Endothelial cell of umbilical vein (primary cell): ENCODE measurements around the gene ACSF3. TPM values are rescaled to one million over a fixed set of nuclear protein-coding genes. Genes with fewer than 3 reads are reported as not detected.

ENCODE experiments used
- BruUV-seq: library from RNA; stranded (reverse); fragments of 400-500 nt; replicated peaks from 2 replicates; lab custom pipeline; 2021; lab: Mats Ljungman, UMichigan
- CTCF ChIA-PET: fragments of 300-600, 350-600 bp; sonication (Branson Sonifier 250); formaldehyde crosslinking; loops from one replicate; lab custom pipeline; 2021; ENCODE audit warnings: antibody characterized with exemption, inconsistent platforms; lab: Charles Lee
- POLR2A ChIA-PET: fragments of 300-600, 350-600 bp; sonication (Branson Sonifier 250); formaldehyde crosslinking; loops from one replicate; lab custom pipeline; 2021; ENCODE audit warnings: antibody characterized with exemption, inconsistent platforms; lab: Charles Lee
- DNase-seq: peaks from one replicate; pipeline ENCODE4 v3.0.0-alpha.2; 2011; ENCODE audit warnings: low read depth, low spot score
- FAIRE-seq: peaks from 2 replicates; lab custom pipeline; 2011; peaks lifted over from hg19 to GRCh38; lab: Jason Lieb, UNC
- H2AFZ ChIP-seq: 2 replicates; pipeline ENCODE4 v1.6.0; 2012; ENCODE audit warnings: low read depth, low read length, control low read depth, inconsistent platforms
- H3K27ac ChIP-seq: 2 replicates; pipeline ENCODE4 v1.5.1; 2011; ENCODE audit warnings: low read depth, mild to moderate bottlenecking, control low read depth, low read length, moderate library complexity; ENCODE audit not compliant: insufficient read depth
- H3K27me3 ChIP-seq, 2 experiments: 2 replicates each; pipeline versions ENCODE4 v1.6.0 to v1.6.1; 2011; ENCODE audit warnings: low read length in 2 of 2, mixed read lengths in 1 of 2; ENCODE audit not compliant: control insufficient read depth in 2 of 2, insufficient read depth in 2 of 2
- H3K36me3 ChIP-seq, 2 experiments: 2 replicates in 1 of 2; 3 replicates in 1 of 2; pipeline ENCODE4 v1.5.1; 2011; ENCODE audit warnings: low read length in 2 of 2, mild to moderate bottlenecking in 1 of 2, moderate library complexity in 1 of 2; ENCODE audit not compliant: control insufficient read depth in 2 of 2, insufficient read depth in 2 of 2; ENCODE audit errors: extremely low read depth in 1 of 2
- H3K4me1 ChIP-seq: 3 replicates; pipeline ENCODE4 v1.5.1; 2011; ENCODE audit warnings: mild to moderate bottlenecking, low read length; ENCODE audit not compliant: control insufficient read depth, insufficient read depth; ENCODE audit errors: extremely low read depth
- H3K4me2 ChIP-seq: 2 replicates; pipeline ENCODE4 v1.6.1; 2011; ENCODE audit warnings: low read length, control low read depth, mixed read lengths; ENCODE audit not compliant: insufficient read depth
- H3K4me3 ChIP-seq, 3 experiments: fragments of 200-600 bp in 1 of 3; sonication (generic), shearing (Covaris generic) in 1 of 3; replicated peaks in 1 of 3; 2 replicates each; pipeline ENCODE4 v1.5.1; 2011 to 2016; ENCODE audit warnings: control low read depth in 3 of 3, low read length in 3 of 3, mild to moderate bottlenecking in 2 of 3, inconsistent platforms in 1 of 3, low read depth in 1 of 3, moderate library complexity in 1 of 3; ENCODE audit not compliant: insufficient read depth in 1 of 3
- H3K79me2 ChIP-seq: 2 replicates; pipeline ENCODE4 v1.6.0; 2012; ENCODE audit warnings: low read length, inconsistent platforms; ENCODE audit not compliant: control insufficient read depth, insufficient read depth
- H3K9ac ChIP-seq: replicated peaks from 2 replicates; pipeline ENCODE3; 2011; ENCODE audit warnings: low read length, control low read depth; ENCODE audit not compliant: insufficient read depth; ENCODE audit errors: extremely low read depth
- H3K9me1 ChIP-seq: replicated peaks from 3 replicates; pipeline ENCODE4 v1.6.0; 2011; ENCODE audit warnings: mild to moderate bottlenecking, low read length; ENCODE audit not compliant: control insufficient read depth, insufficient read depth; ENCODE audit errors: extremely low read depth
- H3K9me3 ChIP-seq: replicated peaks from 2 replicates; pipeline ENCODE4 v1.5.1; 2012; ENCODE audit warnings: low read length, inconsistent platforms; ENCODE audit not compliant: control insufficient read depth, insufficient read depth
- H4K20me1 ChIP-seq: replicated peaks from 2 replicates; pipeline ENCODE3; 2011; ENCODE audit warnings: mild to moderate bottlenecking, low read length; ENCODE audit not compliant: control insufficient read depth, insufficient read depth; ENCODE audit errors: extremely low read depth
- EZH2 ChIP-seq: IDR thresholded peaks from 2 replicates; pipeline ENCODE4 v1.6.1; 2012; ENCODE audit warnings: borderline replicate concordance, low read depth, mild to moderate bottlenecking, moderate library complexity, low read length, inconsistent platforms; ENCODE audit not compliant: severe bottlenecking
- FOS ChIP-seq: IDR thresholded peaks from 2 replicates; pipeline ENCODE4 v1.6.1; 2011; ENCODE audit warnings: mild to moderate bottlenecking, low read length, moderate library complexity, borderline replicate concordance; ENCODE audit not compliant: insufficient read depth
- GATA2 ChIP-seq: IDR thresholded peaks from 2 replicates; pipeline ENCODE4 v1.7.0; 2011; ENCODE audit warnings: low read depth, mild to moderate bottlenecking, moderate library complexity, mixed read lengths, low read length; ENCODE audit not compliant: insufficient read length, insufficient read depth
- JUN ChIP-seq: IDR thresholded peaks from 2 replicates; pipeline ENCODE4 v1.6.1; 2011; ENCODE audit warnings: borderline replicate concordance, low read depth; ENCODE audit not compliant: insufficient read length, insufficient read depth
- MYC ChIP-seq: IDR thresholded peaks from one replicate; pipeline ENCODE4 v1.6.1; 2011; ENCODE audit warnings: mild to moderate bottlenecking, low read depth, low read length
- POLR2A ChIP-seq: IDR thresholded peaks from 2 replicates; pipeline ENCODE4 v1.6.1; 2012; ENCODE audit warnings: low read depth, mild to moderate bottlenecking, control low read depth, low read length
- POLR2AphosphoS5 ChIP-seq: IDR thresholded peaks from 2 replicates; pipeline ENCODE4 v1.6.1; 2012; ENCODE audit warnings: low read depth, mild to moderate bottlenecking, control low read depth, low read length, moderate library complexity; ENCODE audit not compliant: insufficient read depth
- dilution Hi-C: fragments of 300-500 bp; cut with MboI; formaldehyde crosslinking; loops from one replicate; pipeline ENCODE4 v1.15.0; 2019; ENCODE audit warnings: low sequenced_read_pairs; ENCODE audit not compliant: extremely low pct_ligation_motif_present
- intact Hi-C: fragments of 100-400 bp; cut with micrococcal nuclease; formaldehyde crosslinking; loops from one replicate; pipeline ENCODE4 v1.10.0; 2022
- polyA plus RNA-seq, 4 experiments: library from polyadenylated mRNA; depleted of rRNA in 3 of 4; stranded (reverse) in 3 of 4; unstranded in 1 of 4; fragments of >200 nt; gene quantifications; 2 replicates each; pipeline versions ENCODE4 v1.2.1 to v1.2.3, GENCODE V29; 2011 to 2012; ENCODE audit warnings: missing spikeins in 1 of 4
- total RNA-seq: library from RNA; stranded (reverse); gene quantifications from 2 replicates; pipeline ENCODE4 v1.2.3, GENCODE V29; 2021
- TF ChIP-seq, protein P1 (sequence below), 2 donors: IDR thresholded peaks; 1 replicate in 1 of 2; 2 replicates in 1 of 2; pipeline ENCODE4 v1.5.1; 2011; ENCODE audit warnings: low read length in 2 of 2, mild to moderate bottlenecking in 2 of 2, moderate library complexity in 2 of 2, control low read depth in 1 of 2, inconsistent platforms in 1 of 2, low read depth in 1 of 2; ENCODE audit not compliant: insufficient read depth in 1 of 2; ENCODE audit errors: extremely low read depth in 1 of 2
- TF ChIP-seq, protein P2 (sequence below): IDR thresholded peaks from 2 replicates; pipeline ENCODE4 v1.6.1; 2011; ENCODE audit not compliant: insufficient read depth, insufficient read length

Gene ACSF3
- total and polyA plus RNA-seq, 2 donors (not counting 3 experiments of a cell fraction or from before 2014, with no cell fraction given): 18.6 to 33.2 TPM

DNA sequence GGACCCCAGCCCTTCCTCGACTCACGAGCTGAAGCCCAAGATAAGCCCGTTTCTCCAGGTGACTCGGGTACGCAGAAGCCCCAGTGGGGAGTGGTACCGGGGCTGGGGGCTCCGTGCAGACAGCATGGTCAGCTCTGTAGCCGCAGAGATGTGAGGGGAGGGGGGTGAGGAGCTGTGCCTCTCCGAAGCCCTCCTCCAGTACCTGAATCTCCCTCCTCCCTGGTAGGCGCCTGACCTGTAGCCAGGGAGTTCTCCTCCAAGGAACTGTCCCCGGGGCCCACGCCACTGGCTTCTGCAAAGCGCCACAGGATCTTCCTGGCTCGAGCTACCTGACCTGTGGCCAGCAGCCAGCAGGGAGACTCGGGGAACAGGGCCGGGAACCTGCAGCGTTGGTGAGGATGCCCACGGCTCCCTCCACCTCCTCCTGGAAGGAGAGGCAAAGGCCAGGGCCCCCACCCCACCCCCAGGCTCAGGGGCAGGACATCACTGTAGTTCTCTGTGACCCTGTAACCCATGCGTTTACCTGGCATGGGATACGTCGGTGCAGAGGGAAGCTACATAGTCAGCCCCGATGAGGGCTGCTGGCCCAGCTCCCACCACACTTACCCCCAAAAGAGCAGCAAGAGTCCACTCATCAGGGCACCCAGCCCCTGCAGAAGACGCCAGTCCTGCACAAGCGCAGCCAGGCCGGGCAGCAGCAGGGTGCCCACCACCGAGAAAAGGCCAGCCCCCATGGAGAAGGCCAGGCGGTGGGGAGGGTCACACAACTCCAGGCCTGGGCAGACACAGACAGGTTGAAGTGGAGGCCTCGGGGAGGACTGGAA is 105.0 kb downstream of the ACSF3 start:
- no peak for TF ChIP-seq JUN
- TF ChIP-seq GATA2: no peak
- no peak for TF ChIP-seq FOS
- TF ChIP-seq, protein P1, sequence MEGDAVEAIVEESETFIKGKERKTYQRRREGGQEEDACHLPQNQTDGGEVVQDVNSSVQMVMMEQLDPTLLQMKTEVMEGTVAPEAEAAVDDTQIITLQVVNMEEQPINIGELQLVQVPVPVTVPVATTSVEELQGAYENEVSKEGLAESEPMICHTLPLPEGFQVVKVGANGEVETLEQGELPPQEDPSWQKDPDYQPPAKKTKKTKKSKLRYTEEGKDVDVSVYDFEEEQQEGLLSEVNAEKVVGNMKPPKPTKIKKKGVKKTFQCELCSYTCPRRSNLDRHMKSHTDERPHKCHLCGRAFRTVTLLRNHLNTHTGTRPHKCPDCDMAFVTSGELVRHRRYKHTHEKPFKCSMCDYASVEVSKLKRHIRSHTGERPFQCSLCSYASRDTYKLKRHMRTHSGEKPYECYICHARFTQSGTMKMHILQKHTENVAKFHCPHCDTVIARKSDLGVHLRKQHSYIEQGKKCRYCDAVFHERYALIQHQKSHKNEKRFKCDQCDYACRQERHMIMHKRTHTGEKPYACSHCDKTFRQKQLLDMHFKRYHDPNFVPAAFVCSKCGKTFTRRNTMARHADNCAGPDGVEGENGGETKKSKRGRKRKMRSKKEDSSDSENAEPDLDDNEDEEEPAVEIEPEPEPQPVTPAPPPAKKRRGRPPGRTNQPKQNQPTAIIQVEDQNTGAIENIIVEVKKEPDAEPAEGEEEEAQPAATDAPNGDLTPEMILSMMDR (IDR thresholded peaks at IDR 0.05; ENCODE audit: extremely low read depth in 1 of 2, insufficient read depth in 1 of 2, low read depth in 1 of 2, low read length in 2 of 2): no peak
- no peak for TF ChIP-seq MYC
- TF ChIP-seq POLR2A: no peak
- no peak for TF ChIP-seq EZH2
- no peak for TF ChIP-seq POLR2AphosphoS5
- TF ChIP-seq, protein P2, sequence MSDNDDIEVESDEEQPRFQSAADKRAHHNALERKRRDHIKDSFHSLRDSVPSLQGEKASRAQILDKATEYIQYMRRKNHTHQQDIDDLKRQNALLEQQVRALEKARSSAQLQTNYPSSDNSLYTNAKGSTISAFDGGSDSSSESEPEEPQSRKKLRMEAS: no peak

More for the DNA sequence above, 105.0 kb downstream of the ACSF3 start:
- H3K4me2 ChIP-seq: no peak overlapping the region
- no peaks in the 10 kb centered on the region for H3K9me1 ChIP-seq
- H2AFZ ChIP-seq: no peak overlapping the region
- no peaks in the 10 kb centered on the region for H3K79me2 ChIP-seq
- H3K9me3 ChIP-seq: no peaks in the 10 kb centered on the region
- dilution Hi-C loops (no loop called here), intact Hi-C loops (no loop called here)
- no peak overlapping the region for H3K4me3 ChIP-seq
- ChIA-PET POLR2A (no interaction called here), CTCF (no interaction called here)
- H3K27ac ChIP-seq: no peak overlapping the region
- H3K4me1 ChIP-seq: no peaks in the 10 kb centered on the region
- no peak overlapping the region for H3K9ac ChIP-seq
- H4K20me1 ChIP-seq: no peaks in the 10 kb centered on the region
- no peaks in the 10 kb centered on the region for H3K36me3 ChIP-seq
- FAIRE-seq (no peak), DNase-seq (no peak)
- no TSS peak for BruUV-seq
- H3K27me3 ChIP-seq: peaks cover 20 to 32% of the 10 kb centered on the region in 2 experiments
